ENCODE data around the gene MYOC.
"Not testable (repeated sequence)": the region's sequence is repeated elsewhere in the genome, so short reads cannot be mapped to it uniquely, and the experiment has no call there.

MYOC gene

DNA sequence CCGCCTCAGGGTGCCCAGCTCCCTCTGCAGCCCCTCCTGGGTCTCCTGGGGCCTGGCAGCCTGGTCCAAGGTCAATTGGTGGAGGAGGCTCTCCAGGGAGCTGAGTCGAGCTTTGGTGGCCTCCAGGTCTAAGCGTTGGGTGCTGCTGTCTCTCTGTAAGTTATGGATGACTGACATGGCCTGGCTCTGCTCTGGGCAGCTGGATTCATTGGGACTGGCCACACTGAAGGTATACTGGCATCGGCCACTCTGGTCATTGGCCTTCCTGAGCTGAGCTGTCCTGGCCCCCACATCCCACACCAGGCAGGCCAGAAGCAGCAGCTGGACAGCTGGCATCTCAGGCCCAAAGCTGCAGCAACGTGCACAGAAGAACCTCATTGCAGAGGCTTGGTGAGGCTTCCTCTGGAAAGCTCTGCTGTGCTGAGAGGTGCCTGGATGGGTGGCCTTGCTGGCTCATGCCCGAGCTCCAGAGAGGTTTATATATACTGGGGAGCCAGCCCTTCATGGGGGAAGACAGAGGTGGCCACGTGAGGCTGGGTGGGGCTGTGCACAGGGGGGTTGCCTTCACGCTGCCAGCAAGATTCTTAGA lies at the start of gene MYOC:
TSS of gene MYOC (minus strand) at position 455 of the 589 bp plus-strand sequence. CDS start at position 378, 77 bp downstream.
- H3K4me3 ChIP-seq (ENCODE audit: low read depth, low read length) = no peak within 1 kb of the TSS

DNA sequence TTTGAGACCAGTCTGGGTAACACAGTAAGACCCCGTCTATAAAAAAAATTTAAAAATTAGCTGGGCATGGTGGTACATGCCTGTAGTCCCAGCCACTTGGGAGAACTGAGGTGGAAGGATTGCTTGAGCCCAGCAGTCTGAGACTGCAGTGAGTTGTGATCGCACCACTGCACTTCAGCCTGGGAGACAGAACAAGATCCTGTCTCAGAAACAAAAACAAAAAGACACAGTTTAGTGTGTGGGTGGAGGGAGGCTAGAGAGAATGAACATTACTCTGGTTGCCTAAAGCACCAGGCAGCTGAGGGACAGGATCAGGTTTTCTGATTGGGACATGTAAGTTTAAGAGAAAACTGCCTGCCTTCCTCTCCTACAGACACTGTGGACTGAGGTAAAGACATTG lies 47.0 kb upstream of the MYOC start:
- no peak overlapping the region for H3K4me3 ChIP-seq (ENCODE audit: low read depth, low read length)

DNA sequence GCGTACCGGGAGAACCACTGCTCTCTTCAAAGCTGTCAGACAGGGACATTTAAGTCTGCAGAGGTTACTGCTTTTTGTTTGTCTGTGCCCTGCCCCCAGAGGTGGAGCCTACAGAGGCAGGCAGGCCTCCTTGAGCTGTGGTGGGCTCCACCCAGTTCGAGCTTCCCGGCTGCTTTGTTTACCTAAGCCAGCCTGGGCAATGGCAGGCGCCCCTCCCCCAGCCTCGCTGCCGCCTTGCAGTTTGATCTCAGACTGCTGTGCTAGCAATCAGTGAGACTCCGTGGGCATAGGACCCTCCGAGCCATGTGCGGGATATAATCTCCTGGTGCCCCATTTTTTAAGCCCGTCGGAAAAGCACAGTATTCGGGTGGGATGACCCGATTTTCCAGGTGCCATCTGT lies 43.3 kb upstream of the MYOC start:
- H3K4me3 ChIP-seq (ENCODE audit: low read depth, low read length) = not testable (repeated sequence)

DNA sequence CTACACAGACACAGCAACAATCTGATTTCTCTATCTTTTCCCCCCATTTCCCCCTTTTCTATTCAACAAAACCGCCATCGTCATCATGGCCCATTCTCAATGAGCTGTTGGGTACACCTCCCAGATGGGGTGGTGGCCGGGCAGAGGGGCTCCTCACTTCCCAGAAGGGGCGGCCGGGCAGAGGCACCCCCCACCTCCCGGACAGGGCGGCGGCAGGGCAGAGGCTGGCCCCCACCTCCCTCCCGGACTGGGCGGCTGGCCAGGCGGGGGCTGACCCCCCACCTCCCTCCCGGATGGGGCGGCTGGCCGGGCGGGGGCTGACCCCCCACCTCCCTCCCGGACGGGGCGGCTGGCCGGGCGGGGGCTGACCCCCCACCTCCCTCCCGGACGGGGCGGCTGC lies 41.1 kb upstream of the MYOC start:
- not testable (repeated sequence) for H3K4me3 ChIP-seq (ENCODE audit: low read depth, low read length)

DNA sequence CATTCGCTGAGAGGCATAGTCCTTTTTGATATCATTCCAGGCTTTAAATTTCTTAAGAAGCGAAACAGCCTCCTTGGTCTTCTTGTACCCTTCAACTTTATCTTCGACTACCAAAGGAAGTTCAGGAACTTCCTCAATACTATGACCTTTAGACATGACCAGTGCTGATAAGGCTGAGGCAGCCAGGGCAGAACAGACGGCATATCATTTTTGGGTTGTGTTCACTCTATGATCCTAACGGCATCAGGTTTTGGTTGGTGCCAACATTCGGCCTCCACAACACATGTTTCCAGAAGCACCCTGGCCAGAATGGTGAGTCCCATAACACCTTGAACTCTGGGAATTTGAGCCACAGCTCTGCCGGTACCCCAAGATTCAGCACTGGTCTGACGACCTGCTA lies 31.4 kb upstream of the MYOC start:
- H3K4me3 ChIP-seq (ENCODE audit: low read depth, low read length) = no peak overlapping the region

DNA sequence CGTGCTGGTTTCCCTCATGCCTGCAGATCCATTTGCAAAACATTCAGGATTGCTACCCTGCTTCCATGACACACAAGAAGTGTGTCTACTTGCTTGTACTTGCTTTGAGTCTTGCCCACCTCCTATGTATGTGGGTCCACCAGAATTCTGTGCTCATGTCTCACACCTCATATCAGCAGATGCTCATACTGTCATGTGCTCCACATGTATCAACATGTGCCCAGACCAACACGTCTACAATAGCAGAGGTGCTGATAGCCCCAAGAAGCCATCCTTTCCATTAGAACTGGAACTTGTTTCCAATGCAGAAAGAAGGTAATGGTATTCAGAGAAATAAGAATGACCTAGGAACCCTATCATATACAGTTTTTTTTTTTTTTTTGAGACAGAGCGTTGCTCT lies 27.9 kb upstream of the MYOC start:
- no peak overlapping the region for H3K4me3 ChIP-seq (ENCODE audit: low read depth, low read length)

DNA sequence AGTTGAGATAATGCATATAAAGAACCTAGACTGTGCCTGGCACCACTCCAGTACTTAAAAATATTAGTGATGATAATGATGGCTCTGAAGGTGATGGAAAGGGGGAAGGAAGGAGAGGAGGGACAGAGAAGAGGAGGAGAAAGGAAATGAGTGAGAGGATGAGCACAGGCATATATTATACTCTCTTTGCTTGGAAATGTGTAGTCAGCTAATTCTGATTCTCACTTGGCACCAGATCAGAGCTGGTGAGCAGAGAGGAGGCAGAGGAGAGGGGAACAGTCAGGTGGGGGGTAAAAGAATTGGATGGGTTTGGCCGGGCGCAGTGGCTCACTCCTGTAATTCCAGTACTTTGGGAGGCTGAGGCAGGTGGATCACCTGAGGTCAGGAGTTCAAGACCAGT lies 24.3 kb upstream of the MYOC start:
- H3K4me3 ChIP-seq (ENCODE audit: low read depth, low read length) = no peak overlapping the region

DNA sequence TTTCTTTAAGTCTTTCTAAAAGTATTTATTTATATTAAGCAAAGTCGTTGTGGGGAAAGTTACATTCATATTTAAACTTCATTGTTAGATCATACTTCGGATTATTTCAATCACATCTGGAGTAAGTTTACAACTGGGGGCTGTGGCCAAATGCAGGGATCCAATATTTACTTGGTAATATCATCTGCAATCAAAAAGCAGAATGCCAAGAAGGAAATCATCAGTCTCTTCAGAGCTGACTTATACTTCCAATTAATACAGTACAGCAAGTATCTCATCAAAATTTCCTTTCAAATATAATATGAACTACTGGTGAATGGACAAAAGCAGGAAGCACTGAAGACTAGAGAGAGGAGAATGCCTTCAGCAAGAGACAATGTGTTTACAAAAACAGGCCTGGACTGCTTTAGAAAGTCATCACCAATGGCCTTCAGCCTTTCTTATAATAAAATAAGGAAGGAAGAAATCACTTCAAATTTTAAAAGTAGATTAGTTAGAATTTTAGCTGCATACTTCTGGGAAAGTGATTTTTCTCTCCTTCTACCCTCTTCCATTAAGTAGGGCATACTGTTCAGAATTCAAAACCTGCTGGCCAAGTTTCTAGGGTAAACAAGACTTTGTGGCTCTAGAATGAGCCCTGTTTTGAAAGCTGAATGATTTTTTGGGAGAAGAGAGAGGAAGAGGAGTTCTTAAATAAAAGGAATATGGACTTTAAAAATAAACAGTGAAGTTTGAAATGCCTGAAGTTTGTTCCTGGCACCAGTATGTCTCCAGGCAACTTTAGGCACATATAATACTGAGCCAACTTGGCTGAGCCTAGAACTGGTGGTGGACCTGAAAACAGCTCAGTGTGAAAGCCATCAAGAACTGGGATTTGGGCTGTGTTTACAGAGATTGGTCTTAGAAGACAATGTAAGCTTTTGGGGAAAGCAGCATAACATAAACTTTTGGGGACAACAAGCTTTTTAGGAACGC lies 22.2 kb upstream of the MYOC start:
- H3K4me3 ChIP-seq (ENCODE audit: low read depth, low read length) = no peak overlapping the region

DNA sequence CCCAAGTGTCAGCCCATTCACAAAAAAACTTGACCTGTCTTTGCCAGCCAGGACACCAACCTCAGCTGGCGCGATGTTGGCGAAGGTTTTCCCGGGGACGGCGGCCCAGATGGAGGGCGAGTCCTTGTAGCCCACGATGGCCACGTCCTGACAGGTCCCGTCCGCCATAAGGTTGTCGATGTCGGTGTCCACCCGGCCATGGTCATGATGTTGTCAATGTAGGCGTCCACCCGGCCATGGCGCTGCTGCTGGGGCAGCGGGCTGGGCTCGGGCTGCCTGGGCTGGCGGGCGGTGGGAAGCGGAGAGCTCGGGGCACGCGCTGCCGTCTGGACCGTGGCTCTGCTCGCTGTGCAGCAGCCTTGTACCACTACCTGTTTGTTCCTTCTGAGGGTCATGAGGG lies 18.3 kb upstream of the MYOC start:
- H3K4me3 ChIP-seq (ENCODE audit: low read depth, low read length) = no peak overlapping the region

DNA sequence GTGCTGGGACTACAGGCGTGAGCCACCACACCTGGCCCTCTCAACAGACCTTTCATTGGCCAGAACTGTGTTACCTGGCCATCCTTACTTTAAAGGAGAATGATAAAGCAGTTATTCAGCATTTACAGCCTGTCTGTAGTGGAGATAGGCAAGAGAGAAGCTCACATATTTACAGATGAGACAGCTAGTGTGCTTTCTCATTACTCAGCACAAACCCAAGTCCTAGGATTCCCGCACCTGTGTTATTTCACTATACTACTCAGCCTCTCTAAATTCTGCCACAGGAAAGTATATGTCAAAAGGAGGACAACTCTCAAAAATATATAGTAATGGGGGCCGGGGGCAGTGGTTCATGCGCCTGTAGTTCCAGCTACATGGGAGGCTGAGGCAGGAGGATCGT lies 15.9 kb upstream of the MYOC start:
- H3K4me3 ChIP-seq (ENCODE audit: low read depth, low read length) = no peak overlapping the region

DNA sequence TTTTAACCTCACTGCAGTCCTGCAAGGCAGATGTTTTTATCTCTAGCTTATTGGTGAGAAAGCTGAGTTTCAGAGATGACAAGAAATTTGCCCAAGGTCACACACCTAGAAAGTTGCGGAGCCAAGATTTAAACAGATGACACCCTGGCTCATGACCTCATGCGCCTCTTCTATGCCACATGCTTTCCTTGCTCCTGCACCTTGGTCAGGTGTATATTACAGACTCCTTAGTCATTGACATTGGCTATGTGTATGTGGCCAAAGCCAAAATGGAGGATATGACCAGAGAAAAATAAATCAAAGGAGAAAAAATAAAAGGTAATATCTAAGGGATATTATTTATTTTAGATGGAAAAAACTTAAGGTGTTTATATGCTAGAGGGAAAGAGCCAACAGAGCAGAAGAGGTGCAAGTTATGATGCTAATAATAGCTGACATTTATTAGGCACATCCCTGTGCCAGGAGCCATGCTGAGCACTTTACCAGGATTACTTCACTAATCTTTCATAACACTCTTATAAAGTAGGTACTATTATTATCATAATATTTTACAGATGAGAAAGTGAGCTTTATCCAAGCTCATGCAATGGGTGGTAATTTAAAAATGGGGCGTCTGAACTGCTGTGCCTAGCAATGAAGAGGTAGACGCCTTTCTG lies 13.8 kb upstream of the MYOC start:
- no peak overlapping the region for H3K4me3 ChIP-seq (ENCODE audit: low read depth, low read length)

DNA sequence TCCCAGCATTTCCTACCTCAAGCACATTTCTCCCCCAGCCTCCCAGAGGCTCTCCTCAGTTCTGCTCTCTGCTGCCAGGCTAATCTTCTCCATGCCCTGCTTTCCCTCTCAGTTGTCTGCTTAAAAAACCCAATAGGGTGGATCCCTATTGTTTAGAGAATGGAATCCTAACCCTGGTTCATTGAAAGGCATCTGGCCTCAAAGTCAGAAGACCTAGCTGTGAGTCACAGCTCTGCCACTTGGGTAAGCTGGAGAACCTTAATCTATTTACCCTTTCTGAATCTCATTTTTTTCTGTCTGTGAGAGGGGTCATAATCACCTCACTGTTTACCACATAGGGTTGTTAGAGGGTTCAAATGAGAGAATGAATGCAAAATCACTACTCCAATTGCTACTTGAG lies 12.5 kb upstream of the MYOC start:
- H3K4me3 ChIP-seq (ENCODE audit: low read depth, low read length) = no peak overlapping the region

DNA sequence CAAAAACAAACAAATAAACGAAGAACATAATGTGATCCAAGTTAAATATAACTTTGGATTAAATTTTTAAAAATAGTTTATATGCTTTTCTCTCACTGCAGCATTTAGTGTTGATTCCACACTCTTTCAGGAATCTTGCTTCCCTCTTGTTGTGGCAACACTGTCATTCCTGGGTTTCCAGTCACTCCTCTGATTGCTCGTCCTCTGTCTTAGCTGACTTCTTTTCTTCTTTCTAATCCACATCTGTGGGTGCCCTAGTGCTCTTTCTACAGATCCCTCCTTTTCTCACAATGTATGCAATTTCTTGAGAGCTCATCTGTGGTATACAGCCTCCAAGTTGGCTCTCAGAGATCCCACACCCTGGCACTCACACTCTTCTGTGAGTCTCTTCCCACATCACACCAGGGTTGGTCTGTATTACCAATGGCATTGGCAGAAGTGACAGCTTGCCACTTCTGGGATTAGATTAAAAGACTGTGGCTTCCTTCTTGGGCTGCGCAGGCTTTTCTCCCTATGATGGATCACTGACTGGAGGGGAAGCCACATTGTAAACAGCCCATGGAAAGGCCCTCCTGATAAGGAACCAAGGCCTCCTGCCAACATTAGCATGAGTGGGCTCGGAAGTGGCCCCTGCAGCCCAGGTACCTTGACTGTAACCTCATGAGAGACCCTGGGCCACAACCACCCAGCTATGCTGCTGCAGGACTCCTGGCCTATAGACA lies 11.5 kb upstream of the MYOC start:
- H3K4me3 ChIP-seq (ENCODE audit: low read depth, low read length) = no peak overlapping the region

DNA sequence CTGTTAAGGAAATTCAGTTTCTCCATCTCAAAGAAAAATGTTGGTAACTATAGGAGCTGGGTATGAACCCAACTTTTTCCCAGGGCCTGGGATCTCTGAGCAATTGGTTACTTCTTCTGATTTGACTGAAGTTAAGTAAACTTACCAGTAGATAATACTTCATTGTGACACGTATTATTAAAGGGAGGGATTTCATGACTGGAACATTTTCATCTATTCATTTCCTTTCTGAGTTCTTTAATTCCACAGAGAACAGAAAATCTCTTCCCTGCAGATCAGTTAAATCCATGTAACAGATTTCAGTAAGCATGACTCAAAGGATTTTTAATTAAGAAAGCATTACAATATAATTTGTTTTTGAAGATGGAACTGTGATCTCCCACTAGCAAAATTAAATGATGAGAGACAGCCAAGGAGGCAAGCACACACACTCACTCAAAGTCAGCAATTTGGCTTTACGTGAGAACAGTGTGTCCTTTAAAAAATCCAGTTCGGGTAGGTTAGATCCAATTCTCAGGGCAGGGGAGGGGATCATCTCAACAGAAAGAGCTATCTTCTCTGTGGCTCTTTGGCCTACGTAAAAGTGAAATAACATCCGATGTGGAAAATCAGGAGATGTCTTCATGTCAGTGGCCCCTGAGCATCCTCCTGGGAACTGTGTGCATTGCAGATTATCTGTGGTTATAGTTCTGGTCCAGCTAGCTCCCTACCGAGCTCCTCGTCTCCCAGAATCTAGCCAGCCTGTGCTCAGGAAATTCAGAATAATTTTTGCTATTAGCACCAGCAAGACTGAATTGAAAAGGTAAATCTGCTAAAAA lies 10.8 kb upstream of the MYOC start:
- no peak overlapping the region for H3K4me3 ChIP-seq (ENCODE audit: low read depth, low read length)

DNA sequence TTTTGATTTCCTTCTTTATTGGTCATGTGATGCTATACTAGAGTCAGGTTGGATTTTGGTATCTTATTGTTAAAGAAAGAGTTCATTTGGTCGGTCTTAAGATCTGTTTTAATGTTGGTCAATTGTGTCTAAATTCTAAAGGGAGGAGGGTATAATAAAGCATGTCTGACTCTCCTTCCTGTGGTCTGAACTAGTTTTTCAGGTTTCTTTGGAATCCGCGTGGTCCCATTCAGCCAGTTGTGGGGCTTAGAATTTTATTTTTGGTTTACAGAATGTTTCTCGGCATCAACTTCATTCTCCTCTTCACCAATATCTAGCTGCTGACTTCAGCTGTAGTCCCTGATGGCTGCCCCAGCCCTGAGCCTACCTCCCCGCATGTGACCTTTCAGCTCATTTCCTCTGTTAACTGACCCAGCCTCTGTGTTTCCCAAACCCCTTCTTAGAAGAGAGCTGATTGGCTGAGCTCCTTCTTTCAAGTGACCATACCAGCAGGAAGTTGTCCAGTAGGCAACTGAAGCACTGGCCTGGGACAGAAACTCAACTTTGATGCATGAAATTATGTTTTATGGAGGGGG lies 8.7 kb upstream of the MYOC start:
- no peak overlapping the region for H3K4me3 ChIP-seq (ENCODE audit: low read depth, low read length)

DNA sequence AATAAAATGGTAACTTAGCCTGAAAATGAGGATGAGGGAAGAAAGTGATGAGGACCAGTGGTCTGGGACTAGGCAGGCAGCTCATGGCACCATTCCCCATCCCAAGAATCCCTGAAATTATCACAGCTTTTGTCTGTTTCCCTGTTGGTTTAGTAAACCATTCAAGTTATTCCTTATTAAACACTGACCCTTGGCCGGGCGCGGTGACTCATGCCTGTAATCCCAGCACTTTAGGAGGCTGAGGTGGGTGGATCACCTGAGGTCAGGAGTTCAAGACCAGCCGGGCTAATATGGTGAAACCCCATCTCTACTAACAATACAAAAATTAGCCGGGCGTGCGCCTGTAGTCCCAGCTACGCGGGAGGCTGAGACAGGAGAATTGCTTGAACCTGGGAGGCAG lies 3.7 kb upstream of the MYOC start:
- not testable (repeated sequence) for H3K4me3 ChIP-seq (ENCODE audit: low read depth, low read length)

DNA sequence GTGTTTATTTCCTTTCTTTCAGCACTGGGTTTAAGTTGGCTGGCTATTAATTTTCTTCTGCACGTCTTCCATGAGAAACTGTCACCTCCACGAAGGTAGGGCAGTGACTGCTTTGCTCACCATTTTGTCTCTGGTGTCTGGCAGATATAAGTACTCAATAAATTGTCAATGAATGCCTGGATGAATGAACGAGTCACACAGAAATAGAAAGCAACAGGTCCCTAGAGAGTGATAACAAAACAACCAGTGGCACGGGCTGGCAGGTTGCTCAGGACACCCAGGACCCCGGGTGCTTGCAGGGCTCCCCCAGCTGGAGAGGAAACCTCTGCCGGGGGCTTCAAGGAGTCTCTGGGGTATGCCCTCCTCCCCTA lies 3.2 kb upstream of the MYOC start:
- H3K4me3 ChIP-seq (ENCODE audit: low read depth, low read length) = no peak overlapping the region

DNA sequence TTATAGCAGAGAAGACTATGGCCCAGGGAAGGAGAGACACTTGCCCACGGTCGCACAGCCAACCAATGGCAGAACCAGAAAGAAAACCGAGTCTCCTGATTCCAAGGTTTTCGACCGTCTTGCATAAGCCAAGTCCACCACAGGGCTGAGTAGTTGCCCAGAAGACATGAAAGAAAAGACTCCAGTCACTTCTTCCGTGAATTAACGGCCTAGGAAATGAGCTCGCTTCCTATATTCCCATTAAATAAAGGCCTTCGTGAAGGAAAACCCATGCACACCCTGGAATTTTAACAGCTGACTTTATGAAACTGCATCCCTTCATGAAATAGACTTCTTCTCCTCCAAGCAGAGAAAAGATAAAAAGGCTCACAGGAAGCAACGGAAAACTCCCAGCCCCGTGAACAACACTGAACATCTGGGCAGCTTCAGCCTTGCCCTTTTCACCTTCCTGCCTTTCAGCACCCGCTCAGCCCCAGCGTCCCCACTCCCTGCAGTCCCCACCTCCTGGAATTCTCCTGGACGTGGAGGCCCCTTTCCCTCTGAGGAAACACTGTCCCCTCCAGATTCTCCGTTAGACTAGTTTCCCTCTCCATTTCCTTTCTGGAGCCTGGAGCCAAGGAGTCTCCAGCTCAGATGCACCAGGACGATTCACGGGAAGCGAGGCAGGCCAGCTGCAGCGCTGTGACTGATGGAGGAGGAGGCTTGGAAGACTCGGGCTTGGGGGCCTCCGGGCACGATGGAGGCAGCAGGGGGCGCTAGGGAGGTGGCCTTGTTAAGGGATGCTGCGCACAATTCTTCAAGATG lies 2.7 kb upstream of the MYOC start:
- H3K4me3 ChIP-seq (ENCODE audit: low read depth, low read length) = no peak overlapping the region

DNA sequence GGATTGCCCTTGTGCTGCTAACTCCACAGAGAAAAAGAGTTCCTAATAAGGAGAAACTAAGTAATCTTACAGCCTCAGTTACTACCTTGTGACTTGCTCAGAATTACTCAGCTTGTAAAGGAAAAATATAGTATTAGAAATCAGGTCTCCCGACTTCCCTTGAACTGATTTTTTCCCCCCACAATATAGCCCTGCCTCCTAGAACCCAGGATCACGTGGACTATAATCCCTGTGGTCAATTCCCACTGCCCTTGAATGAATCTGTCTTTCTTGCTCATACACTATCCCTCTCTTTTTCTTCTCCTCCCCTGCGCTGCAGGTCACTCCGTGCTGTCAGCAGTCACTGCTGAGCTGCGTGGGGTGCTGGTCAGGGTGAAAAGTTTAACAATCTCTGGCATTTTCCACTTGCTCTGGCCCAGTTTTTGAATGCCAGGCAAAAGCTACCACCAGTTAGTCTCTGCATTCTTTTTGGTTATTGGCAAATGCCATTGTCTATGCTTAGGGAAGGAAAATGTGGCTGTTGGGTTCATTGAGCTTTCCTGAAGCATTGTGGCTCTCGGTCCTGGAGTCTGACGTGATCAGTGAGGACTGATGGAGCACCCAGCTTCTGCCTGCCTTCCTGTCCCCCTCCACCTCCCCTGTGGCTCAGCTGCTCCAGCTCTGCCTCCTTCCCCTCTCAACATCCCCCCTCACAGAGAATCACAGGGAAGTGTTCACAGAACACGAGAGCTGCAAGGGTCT lies 1.9 kb upstream of the MYOC start:
- H3K4me3 ChIP-seq (ENCODE audit: low read depth, low read length) = no peak overlapping the region
